B cell (primary cell): ENCODE measurements around the gene PTPRM. TPM values are rescaled to one million over a fixed set of nuclear protein-coding genes. Genes with fewer than 3 reads are reported as not detected.

Source experiments
- ATAC-seq: fragments of 200-7000 bp; cut with Tn5 transposase; one replicate; pipeline ENCODE4 v1.10.0; 2021; ENCODE audit warnings: low read depth, mild to moderate bottlenecking, moderate number of reproducible peaks, moderate library complexity
- CTCF ChIA-PET: fragments of 350-600 bp; sonication (Branson Sonifier 250); formaldehyde crosslinking; loops from one replicate; lab custom pipeline; 2021; ENCODE audit warnings: antibody characterized with exemption, inconsistent platforms; lab: Charles Lee
- POLR2A ChIA-PET: fragments of 350-600 bp; sonication (Branson Sonifier 250); formaldehyde crosslinking; loops from one replicate; lab custom pipeline; 2021; ENCODE audit warnings: antibody characterized with exemption; lab: Charles Lee
- DNase-seq: peaks from one replicate; pipeline ENCODE4 v3.0.0; 2013
- H2AFZ ChIP-seq: 2 replicates; pipeline ENCODE4 v1.6.1; 2012; ENCODE audit warnings: mild to moderate bottlenecking, low read depth, low read length; ENCODE audit not compliant: insufficient read depth, poor library complexity, severe bottlenecking
- H3K27ac ChIP-seq, 2 donors: 1 replicate in 1 of 2; 2 replicates in 1 of 2; pipeline ENCODE4 v1.5.1; 2012 to 2013; ENCODE audit warnings: low read length in 2 of 2, mild to moderate bottlenecking in 2 of 2, moderate library complexity in 1 of 2
- H3K27me3 ChIP-seq, 4 experiments: fragments of 200-600 bp in 1 of 4; sonication (generic) in 1 of 4; replicated peaks in 1 of 4; 1 replicate in 2 of 4; 2 replicates in 2 of 4; pipeline versions ENCODE4 v1.6.1 to v1.7.0; 2013 to 2016; ENCODE audit warnings: low read length in 3 of 4, mild to moderate bottlenecking in 2 of 4, mixed read lengths in 1 of 4, moderate library complexity in 1 of 4; ENCODE audit not compliant: insufficient read depth in 4 of 4, control insufficient read depth in 3 of 4; ENCODE audit errors: control extremely low read depth in 1 of 4
- H3K36me3 ChIP-seq, 2 experiments: replicated peaks in 1 of 2; 1 replicate in 1 of 2; 2 replicates in 1 of 2; pipeline versions ENCODE4 v1.6.1 to v1.7.1; 2013; ENCODE audit warnings: low read length in 1 of 2; ENCODE audit not compliant: insufficient read depth in 2 of 2, control insufficient read depth in 1 of 2; ENCODE audit errors: control extremely low read depth in 1 of 2, extremely low read depth in 1 of 2
- H3K4me1 ChIP-seq, 2 donors: fragments of 200-600 bp in 1 of 2; sonication (generic) in 1 of 2; 1 replicate in 1 of 2; 2 replicates in 1 of 2; pipeline versions ENCODE4 v1.5.1 to v1.6.1; 2013 to 2017; ENCODE audit warnings: low read length in 2 of 2; ENCODE audit not compliant: control insufficient read depth in 2 of 2, insufficient read depth in 2 of 2
- H3K4me2 ChIP-seq: replicated peaks from 2 replicates; pipeline ENCODE3; 2012; ENCODE audit warnings: mild to moderate bottlenecking, low read depth, low read length; ENCODE audit not compliant: poor library complexity, severe bottlenecking
- H3K4me3 ChIP-seq, 5 experiments: fragments of 200-600 bp in 1 of 5; sonication (generic) in 1 of 5; 1 replicate in 3 of 5; 2 replicates in 2 of 5; pipeline versions ENCODE4 v1.5.1 to v1.7.0; 2011 to 2016; ENCODE audit warnings: low read length in 4 of 5, mild to moderate bottlenecking in 4 of 5, low read depth in 2 of 5, control low read depth in 1 of 5, moderate library complexity in 1 of 5; ENCODE audit not compliant: insufficient read depth in 1 of 5; ENCODE audit errors: control extremely low read depth in 1 of 5, extremely low read depth in 1 of 5
- H3K79me2 ChIP-seq: fragments of 200-600 bp; sonication (generic); one replicate; pipeline ENCODE4 v1.6.0; 2016; ENCODE audit warnings: low read length; ENCODE audit not compliant: control insufficient read depth, insufficient read depth
- H3K9ac ChIP-seq: fragments of 200-600 bp; sonication (generic); 2 replicates; pipeline ENCODE4 v1.6.1; 2017; ENCODE audit warnings: mild to moderate bottlenecking, low read length, moderate library complexity
- H3K9me3 ChIP-seq, 3 donors: one replicate each; pipeline versions ENCODE4 v1.6.1 to v1.7.1; 2013; ENCODE audit warnings: low read length in 2 of 3; ENCODE audit not compliant: control insufficient read depth in 2 of 3, insufficient read depth in 1 of 3; ENCODE audit errors: control extremely low read depth in 1 of 3
- H4K20me1 ChIP-seq: 2 replicates; pipeline ENCODE4 v1.6.0; 2012; ENCODE audit warnings: mild to moderate bottlenecking, low read length; ENCODE audit not compliant: insufficient read depth, control insufficient read depth, poor library complexity, severe bottlenecking
- H3K27ac Mint-ChIP-seq: one replicate; pipeline ENCODE4 v1.8.0; 2021; ENCODE audit warnings: mixed read lengths
- H3K27me3 Mint-ChIP-seq: one replicate; pipeline ENCODE4 v1.8.0; 2021; ENCODE audit warnings: mixed read lengths
- H3K4me1 Mint-ChIP-seq: one replicate; pipeline ENCODE4 v1.8.0; 2021; ENCODE audit warnings: mixed read lengths
- H3K4me3 Mint-ChIP-seq: one replicate; pipeline ENCODE4 v1.8.0; 2021; ENCODE audit warnings: mixed read lengths
- H3K9me3 Mint-ChIP-seq: one replicate; pipeline ENCODE4 v1.8.0; 2022; ENCODE audit warnings: mixed read lengths; ENCODE audit not compliant: insufficient read depth
- CTCF ChIP-seq: fragments of 200-600 bp; IDR thresholded peaks from one replicate; pipeline ENCODE4 v1.8.0; 2022; ENCODE audit warnings: antibody characterized with exemption, mild to moderate bottlenecking
- EZH2 ChIP-seq: IDR thresholded peaks from 2 replicates; pipeline ENCODE4 v1.6.1; 2012; ENCODE audit warnings: borderline replicate concordance, low read depth, mild to moderate bottlenecking, moderate library complexity, low read length; ENCODE audit not compliant: insufficient read depth, poor library complexity, severe bottlenecking
- WGBS: methylation state at CpG from one replicate; pipeline ENCODE4 v1.1.5; 2013; ENCODE audit warnings: missing lambda C conversion rate; ENCODE audit not compliant: insufficient coverage; 5-methylcytosine and 5-hydroxymethylcytosine counted together
- intact Hi-C: fragments of 100-400 bp; cut with micrococcal nuclease; formaldehyde crosslinking; loops from one replicate; pipeline ENCODE4 v1.10.0; 2022
- polyA plus RNA-seq: library from polyadenylated mRNA; depleted of rRNA; stranded (reverse); fragments of >200 nt; gene quantifications from 2 replicates; pipeline ENCODE4 v1.2.3, GENCODE V29; 2012
- total RNA-seq, 2 donors: library from RNA; stranded (reverse); fragments of 120-200 nt in 1 of 2; gene quantifications; 1 replicate in 1 of 2; 2 replicates in 1 of 2; pipeline versions ENCODE4 v1.2.3 to v1.2.4, GENCODE V29; 2013 to 2022

PTPRM gene
- total and polyA plus RNA-seq, 2 donors (not counting 1 experiment from before 2014, with no cell fraction given): 0.20 to 0.89 TPM

DNA sequence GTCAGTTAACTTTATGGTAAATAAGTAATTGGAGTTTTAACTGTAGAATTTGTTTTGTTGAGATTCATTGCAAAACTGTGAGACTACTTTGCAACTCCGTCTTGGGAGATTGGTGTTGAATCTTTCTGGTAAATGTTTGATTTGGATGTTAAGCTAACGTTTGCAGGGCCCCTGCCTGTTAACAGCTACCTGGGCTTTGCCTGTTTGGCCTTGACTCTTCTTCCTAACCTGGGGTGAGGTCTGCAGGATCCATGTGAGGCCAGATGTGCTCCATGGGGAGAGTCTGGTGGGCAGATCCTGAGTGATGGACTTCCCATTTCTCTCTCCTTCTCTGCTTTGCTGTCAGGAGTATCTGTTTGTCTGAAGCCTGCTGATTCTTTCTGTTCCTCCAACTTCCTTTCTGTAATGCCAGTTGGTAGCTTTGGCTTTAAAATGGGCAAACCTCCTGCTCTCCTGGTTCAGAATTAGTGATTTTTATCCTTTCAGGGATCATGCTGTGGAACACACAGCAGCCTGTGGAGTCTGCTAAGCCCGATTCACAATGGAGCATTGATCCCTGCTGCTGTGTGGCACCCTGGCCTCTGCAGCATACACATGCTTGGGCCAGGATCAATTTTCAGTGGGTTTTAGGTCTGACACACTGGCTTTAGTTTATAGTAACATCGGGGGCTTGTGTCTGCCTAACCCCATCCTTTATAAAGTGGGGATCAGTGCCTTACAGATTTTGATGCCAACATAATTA lies 36.3 kb downstream of the PTPRM start:
- TF ChIP-seq CTCF: no peak
- TF ChIP-seq EZH2: no peak
- no peaks in the 10 kb centered on the region for H4K20me1 ChIP-seq
- Mint-ChIP-seq H3K27ac (no peak overlapping the region), H3K4me1 (no peaks in the 10 kb centered on the region), H3K4me3 (no peak overlapping the region), H3K9me3 (no peaks in the 10 kb centered on the region), H3K27me3 (no peaks in the 10 kb centered on the region)
- H2AFZ ChIP-seq: no peak overlapping the region
- H3K79me2 ChIP-seq: no peaks in the 10 kb centered on the region
- POLR2A ChIA-PET: no interaction called here
- no peak overlapping the region for H3K4me2 ChIP-seq
- H3K27me3 ChIP-seq: no peaks in the 10 kb centered on the region
- H3K9ac ChIP-seq: no peak overlapping the region
- ATAC-seq: no peak
- DNase-seq: no peak
- H3K4me3 ChIP-seq: no peak overlapping the region
- H3K4me1 ChIP-seq: no peaks in the 10 kb centered on the region
- CTCF ChIA-PET: no interaction called here
- WGBS: 84% methylated on average over 3 of the region's 4 CpGs
- H3K27ac ChIP-seq: no peak overlapping the region
- H3K36me3 ChIP-seq: no peaks in the 10 kb centered on the region
- H3K9me3 ChIP-seq: no peaks in the 10 kb centered on the region
- intact Hi-C loops: no loop called here

GRCh38 chr18:7604361-7604760 lies 37.2 kb downstream of the PTPRM start:
- Histone ChIP-seq H3K36me3 (no peaks in the 10 kb centered on the region), H3K4me3 (no peak overlapping the region), H3K79me2 (no peaks in the 10 kb centered on the region), H4K20me1 (no peaks in the 10 kb centered on the region), H3K27ac (no peak overlapping the region), H3K27me3 (no peaks in the 10 kb centered on the region), H3K4me2 (no peak overlapping the region), H2AFZ (no peak overlapping the region), H3K9ac (no peak overlapping the region), H3K9me3 (no peaks in the 10 kb centered on the region), H3K4me1 (no peaks in the 10 kb centered on the region)
- TF ChIP-seq CTCF: no peak
- no peak for TF ChIP-seq EZH2
- intact Hi-C loops: no loop called here
- ChIA-PET POLR2A (no interaction called here), CTCF (no interaction called here)
- Mint-ChIP-seq H3K4me3 (no peak overlapping the region), H3K9me3 (no peaks in the 10 kb centered on the region), H3K4me1 (no peaks in the 10 kb centered on the region), H3K27me3 (no peaks in the 10 kb centered on the region), H3K27ac (no peak overlapping the region)
- WGBS: 100% methylated on average over 1 of the region's 3 CpGs
- no peak for ATAC-seq
- DNase-seq: no peak
